Chondrocyte (in vitro differentiated cells): ENCODE measurements around the gene DNAH9. TPM values are rescaled to one million over a fixed set of nuclear protein-coding genes. Genes with fewer than 3 reads are reported as not detected.

ENCODE experiments used
- DNase-seq: peaks from one replicate; pipeline ENCODE4 v3.0.0; 2021; ENCODE audit warnings: mixed read lengths, low spot score
- H3K27ac Mint-ChIP-seq: one replicate; pipeline ENCODE4 v1.8.0; 2021; ENCODE audit warnings: mild to moderate bottlenecking, moderate library complexity, mixed read lengths; ENCODE audit not compliant: unreplicated experiment
- H3K27me3 Mint-ChIP-seq: 2 replicates; pipeline ENCODE4 v1.8.0; 2021; ENCODE audit warnings: low read depth, mixed read lengths
- H3K36me3 Mint-ChIP-seq: 2 replicates; pipeline ENCODE4 v1.8.0; 2021; ENCODE audit warnings: low read depth, mixed read lengths
- H3K4me1 Mint-ChIP-seq: 2 replicates; pipeline ENCODE4 v1.8.0; 2021; ENCODE audit warnings: low read depth, mild to moderate bottlenecking, mixed read lengths
- H3K4me3 Mint-ChIP-seq: one replicate; pipeline ENCODE4 v1.8.0; 2021; ENCODE audit warnings: mild to moderate bottlenecking, moderate library complexity, mixed read lengths; ENCODE audit not compliant: unreplicated experiment
- H3K9me3 Mint-ChIP-seq: 2 replicates; pipeline ENCODE4 v1.8.0; 2021; ENCODE audit warnings: low read depth, mixed read lengths
- total RNA-seq: library from RNA; stranded (reverse); gene quantifications from 3 replicates; pipeline ENCODE4 v1.2.1, GENCODE V29; 2021
- TF ChIP-seq, protein P1 (sequence below): fragments of 200-600 bp; sonication (generic); IDR thresholded peaks from 2 replicates; pipeline ENCODE4 v1.5.0; 2021; ENCODE audit warnings: antibody characterized with exemption, mild to moderate bottlenecking, moderate library complexity

The DNAH9 gene
- total RNA-seq, 1 donor from 2014 or later = 0.37 TPM

DNA sequence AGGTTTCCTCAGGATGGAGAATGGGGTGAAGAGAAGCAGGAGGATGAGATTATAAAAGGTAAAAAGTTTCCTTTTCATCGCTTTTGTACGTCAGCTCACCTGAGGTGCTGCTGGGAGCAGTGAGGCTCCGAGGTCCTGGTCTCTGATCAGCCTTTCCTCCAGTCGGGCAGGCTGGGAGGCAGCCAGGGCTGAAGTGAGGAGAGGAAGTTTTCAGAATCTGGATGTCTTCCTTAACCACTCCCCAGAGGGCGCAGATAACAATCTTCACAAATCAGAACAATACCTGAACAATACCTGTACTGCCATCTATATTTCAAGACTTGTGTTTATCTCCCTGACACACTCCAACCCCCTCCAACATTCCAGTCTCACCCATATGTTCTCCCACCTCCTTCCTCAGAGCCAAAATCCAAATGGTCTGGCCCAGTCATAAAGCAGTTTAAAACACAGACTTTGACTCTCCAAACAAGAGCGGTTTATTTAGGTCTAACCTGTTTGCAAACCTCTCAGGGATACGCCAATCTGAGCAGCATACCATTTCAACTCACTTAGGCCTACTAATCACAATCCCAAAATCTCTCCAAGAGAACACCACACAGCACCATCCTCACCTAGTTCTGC lies 392.2 kb downstream of the DNAH9 start:
- DNase-seq = no peak
- Mint-ChIP-seq H3K4me3 (no peak overlapping the region), H3K27me3 (no peaks in the 10 kb centered on the region), H3K27ac (no peak overlapping the region), H3K36me3 (peaks cover 32% of the 10 kb centered on the region), H3K4me1 (peaks cover 15% of the 10 kb centered on the region), H3K9me3 (peaks cover 5% of the 10 kb centered on the region)
- TF ChIP-seq, protein P1, sequence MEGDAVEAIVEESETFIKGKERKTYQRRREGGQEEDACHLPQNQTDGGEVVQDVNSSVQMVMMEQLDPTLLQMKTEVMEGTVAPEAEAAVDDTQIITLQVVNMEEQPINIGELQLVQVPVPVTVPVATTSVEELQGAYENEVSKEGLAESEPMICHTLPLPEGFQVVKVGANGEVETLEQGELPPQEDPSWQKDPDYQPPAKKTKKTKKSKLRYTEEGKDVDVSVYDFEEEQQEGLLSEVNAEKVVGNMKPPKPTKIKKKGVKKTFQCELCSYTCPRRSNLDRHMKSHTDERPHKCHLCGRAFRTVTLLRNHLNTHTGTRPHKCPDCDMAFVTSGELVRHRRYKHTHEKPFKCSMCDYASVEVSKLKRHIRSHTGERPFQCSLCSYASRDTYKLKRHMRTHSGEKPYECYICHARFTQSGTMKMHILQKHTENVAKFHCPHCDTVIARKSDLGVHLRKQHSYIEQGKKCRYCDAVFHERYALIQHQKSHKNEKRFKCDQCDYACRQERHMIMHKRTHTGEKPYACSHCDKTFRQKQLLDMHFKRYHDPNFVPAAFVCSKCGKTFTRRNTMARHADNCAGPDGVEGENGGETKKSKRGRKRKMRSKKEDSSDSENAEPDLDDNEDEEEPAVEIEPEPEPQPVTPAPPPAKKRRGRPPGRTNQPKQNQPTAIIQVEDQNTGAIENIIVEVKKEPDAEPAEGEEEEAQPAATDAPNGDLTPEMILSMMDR = no peak

DNA sequence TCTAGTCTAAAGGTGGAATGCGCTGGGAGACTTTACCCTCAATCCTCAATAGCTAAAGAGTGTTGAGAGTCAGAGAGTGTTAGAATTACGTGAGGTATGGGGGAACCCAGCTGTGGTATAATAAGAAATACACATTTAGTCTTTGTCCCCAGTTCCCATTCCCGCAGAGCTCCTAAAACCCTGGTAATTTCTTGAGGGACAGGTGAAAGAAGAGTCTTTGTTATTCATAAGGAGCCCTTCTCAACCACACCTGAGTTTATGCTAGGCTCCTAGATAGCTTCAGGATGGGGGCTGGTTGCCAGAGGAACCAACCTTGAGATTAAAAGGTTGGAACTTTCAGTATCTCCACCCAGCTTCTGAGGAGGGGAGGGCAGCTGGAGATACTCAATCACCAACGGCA lies 393.2 kb downstream of the DNAH9 start:
- TF ChIP-seq, protein P1 = no peak

DNA sequence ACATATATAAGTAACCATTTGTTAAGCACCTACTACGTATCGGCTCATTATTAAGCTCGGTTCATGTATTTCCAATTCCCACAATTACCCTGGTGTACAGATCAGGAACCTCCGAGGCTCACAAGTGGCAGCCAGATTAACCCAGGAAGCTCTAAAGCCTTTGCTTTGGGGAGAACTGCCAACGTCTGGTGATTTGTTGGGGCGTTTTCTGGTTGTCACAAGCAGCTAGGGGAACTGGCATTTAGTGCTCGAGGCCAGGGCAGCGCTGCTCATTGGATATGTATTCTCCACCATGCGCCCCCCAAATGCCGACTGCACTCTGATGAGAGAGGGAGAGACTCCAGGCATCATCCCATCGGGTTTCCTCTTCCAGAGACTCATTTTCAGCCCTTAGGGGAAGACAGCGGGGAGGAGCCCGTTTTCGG lies 398.5 kb downstream of the DNAH9 start:
- H3K27me3 Mint-ChIP-seq = no peaks in the 10 kb centered on the region
- peak overlapping the region; percentile 89 for H3K27ac Mint-ChIP-seq
- H3K4me1 Mint-ChIP-seq = peaks cover 22% of the 10 kb centered on the region
- TF ChIP-seq, protein P1 = no peak
- DNase-seq = no peak
- peaks cover 9% of the 10 kb centered on the region for H3K36me3 Mint-ChIP-seq
- H3K4me3 Mint-ChIP-seq = peak overlapping the region; percentile 92
- no peaks in the 10 kb centered on the region for H3K9me3 Mint-ChIP-seq

More for the DNA sequence above, 393.2 kb downstream of the DNAH9 start:
- H3K27ac Mint-ChIP-seq = no peak overlapping the region
- H3K4me3 Mint-ChIP-seq = no peak overlapping the region
- no peaks in the 10 kb centered on the region for H3K27me3 Mint-ChIP-seq
- no peak for DNase-seq
- peaks cover 19% of the 10 kb centered on the region for H3K4me1 Mint-ChIP-seq
- H3K9me3 Mint-ChIP-seq = peaks cover 5% of the 10 kb centered on the region
- peaks cover 32% of the 10 kb centered on the region for H3K36me3 Mint-ChIP-seq

DNA sequence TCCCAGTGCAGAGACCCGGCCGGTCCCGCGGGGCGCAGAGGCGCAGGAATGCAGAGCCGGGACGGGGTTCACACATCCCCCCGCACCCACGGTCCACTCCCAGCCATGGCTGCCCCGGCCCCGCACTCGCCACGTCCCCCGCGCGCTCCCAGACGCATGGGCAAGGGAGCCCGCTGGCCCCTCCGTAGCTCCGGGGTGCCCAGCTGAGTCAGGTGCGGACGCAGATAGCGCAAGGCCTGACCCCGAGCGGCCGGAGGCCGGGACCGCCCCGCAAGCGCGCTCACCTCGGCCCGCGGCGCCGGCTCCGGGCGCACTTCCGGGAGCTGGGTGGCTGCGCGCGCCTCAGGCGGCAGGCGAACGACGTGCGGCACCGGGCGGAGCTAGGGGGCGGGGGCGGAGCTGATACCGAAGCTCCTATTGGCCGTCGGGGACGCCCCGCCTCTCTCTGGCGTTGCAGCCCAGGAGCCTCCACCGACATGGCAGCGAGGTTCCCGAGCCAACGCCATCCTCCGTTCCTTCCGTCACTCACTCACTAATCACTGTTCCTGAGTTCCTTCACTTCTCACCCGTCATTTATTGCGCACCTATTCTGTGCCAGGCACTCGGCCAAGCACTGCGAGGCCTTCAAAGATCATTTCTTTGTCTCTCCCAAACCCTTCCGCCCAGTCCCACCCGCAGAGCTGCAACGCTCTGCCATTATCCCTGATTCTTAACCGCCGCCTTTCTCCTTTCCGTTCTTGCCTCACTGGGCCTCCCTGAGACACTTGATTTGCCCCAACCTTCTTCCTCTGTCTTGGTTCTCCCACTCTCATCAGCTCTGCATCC lies 399.1 kb downstream of the DNAH9 start, which contains the start of gene ZNF18:
TSS of gene ZNF18 (minus strand) at position 329 of the 825 bp plus-strand sequence. CDS start 4,646 bp downstream, outside the sequence.
- Mint-ChIP-seq H3K27me3 (no peaks in the 10 kb centered on the region), H3K9me3 (no peaks in the 10 kb centered on the region), H3K27ac (peak within 1 kb of the TSS; percentile 99), H3K36me3 (peaks cover 8% of the 10 kb centered on the region), H3K4me3 (peak within 1 kb of the TSS; percentile 98), H3K4me1 (peaks cover 22% of the 10 kb centered on the region)
- DNase-seq = peak; percentile 99
- TF ChIP-seq, protein P1 = no peak

DNA sequence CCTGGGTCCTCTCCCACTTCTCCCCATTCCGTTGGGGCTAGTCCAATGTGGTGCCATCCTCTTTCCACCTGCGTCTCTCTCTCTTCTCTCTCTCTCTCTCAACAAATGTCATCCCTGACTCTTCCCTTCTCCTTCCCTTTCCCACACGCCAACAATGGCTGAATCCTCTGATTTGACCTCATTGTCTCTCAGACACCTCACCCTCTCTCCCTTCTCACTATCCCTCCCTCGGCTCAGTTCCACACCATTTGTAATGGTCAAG lies 399.6 kb downstream of the DNAH9 start:
- peak overlapping the region; percentile 98 for H3K4me3 Mint-ChIP-seq
- TF ChIP-seq, protein P1 = no peak

More for the DNA sequence above, 399.6 kb downstream of the DNAH9 start:
- peaks cover 4% of the 10 kb centered on the region for H3K36me3 Mint-ChIP-seq
- no peak for DNase-seq
- H3K27ac Mint-ChIP-seq = peak overlapping the region; percentile 99
- no peaks in the 10 kb centered on the region for H3K9me3 Mint-ChIP-seq
- H3K4me1 Mint-ChIP-seq = peaks cover 22% of the 10 kb centered on the region
- H3K27me3 Mint-ChIP-seq = no peaks in the 10 kb centered on the region
